Myocyte (in vitro differentiated cells): ENCODE results near the gene DST. TPM values are rescaled to one million over a fixed set of nuclear protein-coding genes. Genes with fewer than 3 reads are reported as not detected.

Experiments
- DNase-seq: peaks from one replicate; pipeline ENCODE4 v3.0.0-alpha.2; 2012; ENCODE audit warnings: low read depth
- polyA plus RNA-seq: library from polyadenylated mRNA; unstranded; fragments of >200 nt; gene quantifications from one replicate; pipeline ENCODE4 v1.2.1, GENCODE V29; 2012; ENCODE audit warnings: missing spikeins
- total RNA-seq: library from RNA; depleted of rRNA; stranded (reverse); fragments of >200 nt; gene quantifications from 2 replicates; pipeline ENCODE4 v1.2.3, GENCODE V29; 2014

Gene DST
- 398 and 500 TPM in 2 replicates for total RNA-seq
- 126 TPM for polyA plus RNA-seq

- peak; percentile 64 for DNase-seq
These were observed at the start of gene DST for GRCh38 chr6:56642366-56643261. Gene DST (minus strand): TSS chr6:56642889.

DNA sequence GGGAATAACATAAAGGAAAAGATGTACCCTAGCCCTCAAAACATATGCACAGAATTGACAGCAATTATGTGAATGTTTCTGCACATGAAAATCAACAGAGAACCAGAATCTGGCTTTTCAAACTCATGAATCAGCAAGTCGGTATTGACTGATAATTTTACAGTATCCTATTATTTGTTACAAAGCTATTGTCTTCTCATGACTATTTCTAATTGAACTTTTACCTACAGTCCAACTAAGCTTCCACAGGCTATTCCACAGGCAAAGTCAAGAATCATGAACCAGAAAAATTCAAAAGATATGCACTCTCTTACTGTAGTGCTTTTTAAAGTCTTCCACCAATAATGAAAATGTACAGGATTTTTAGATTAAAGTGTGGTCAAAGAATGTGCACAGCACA is 49.1 kb upstream of the DST start:
- no peak for DNase-seq

GRCh38 chr6:56691286-56691595 is 48.6 kb upstream of the DST start:
- no peak for DNase-seq

GRCh38 chr6:56690519-56691285 is 48.0 kb upstream of the DST start:
- DNase-seq: no peak

GRCh38 chr6:56689663-56690062 is 47.0 kb upstream of the DST start:
- no peak for DNase-seq

GRCh38 chr6:56689114-56689513 is 46.4 kb upstream of the DST start:
- DNase-seq: peak; percentile 54

GRCh38 chr6:56688521-56688920 is 45.8 kb upstream of the DST start:
- DNase-seq: no peak

- DNase-seq: no peak
These were observed 44.9 kb upstream of the DST start for GRCh38 chr6:56687551-56687950.

DNA sequence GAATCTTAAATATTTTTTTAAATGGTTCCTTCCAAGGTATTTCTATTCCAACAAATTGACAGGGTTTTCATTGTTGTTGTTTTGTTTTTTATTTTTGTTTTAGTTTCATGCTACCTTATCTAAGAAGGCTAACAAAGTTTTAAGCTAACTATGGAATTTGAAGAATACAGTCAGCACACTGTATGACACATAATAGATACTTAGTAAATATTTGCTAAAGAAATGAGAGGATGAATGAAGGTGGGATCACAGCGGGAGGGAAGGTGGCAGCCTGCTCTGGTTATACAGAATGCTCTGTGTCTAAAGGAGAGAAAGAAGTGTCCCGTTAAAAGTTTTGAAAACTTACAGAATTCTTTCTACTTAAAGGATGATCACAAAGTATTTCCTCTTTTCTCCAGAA is 43.7 kb upstream of the DST start:
- no peak for DNase-seq

DNA sequence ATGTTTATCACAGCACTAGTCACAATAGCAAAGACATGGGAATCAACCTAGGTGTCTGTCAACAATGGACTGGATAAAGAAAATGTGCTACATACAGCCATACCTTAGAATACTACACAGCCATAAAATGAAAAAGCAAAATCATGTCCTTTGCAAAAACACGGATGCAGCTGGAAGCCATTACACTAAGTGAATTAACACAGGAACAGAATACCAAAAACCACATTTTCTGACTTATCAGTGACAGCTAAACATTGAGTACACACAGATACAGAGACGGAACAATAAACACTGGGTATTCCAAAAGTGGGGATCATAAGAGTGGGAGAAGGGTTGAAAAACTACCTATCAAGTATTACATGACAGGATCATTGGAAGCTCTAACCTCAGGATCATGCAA is 43.3 kb upstream of the DST start:
- DNase-seq: no peak

GRCh38 chr6:56685102-56685733 is 42.5 kb upstream of the DST start:
- DNase-seq: no peak

- DNase-seq: no peak
These were observed 41.8 kb upstream of the DST start for GRCh38 chr6:56684342-56685101.

DNA sequence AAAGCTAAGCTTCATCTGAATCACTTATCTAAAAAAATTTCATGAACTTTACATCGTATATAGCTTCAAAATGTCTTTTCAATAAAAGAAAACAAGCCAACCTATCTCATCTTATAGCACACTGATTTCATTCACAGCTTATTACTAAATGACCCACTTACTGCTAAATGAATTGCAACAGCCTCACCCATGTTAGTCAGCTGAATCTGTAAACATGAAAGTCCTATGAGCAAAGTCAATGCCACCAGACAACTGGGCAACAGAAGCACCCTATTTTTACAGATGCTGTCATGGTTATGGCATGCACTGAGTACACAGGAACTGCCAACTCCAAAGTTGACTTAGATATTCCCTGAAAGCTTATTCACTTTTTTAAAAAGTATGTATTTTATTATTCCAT is 41.2 kb upstream of the DST start:
- DNase-seq: peak; percentile 94

- DNase-seq: no peak
These were observed 39.9 kb upstream of the DST start for GRCh38 chr6:56682635-56683034.

DNA sequence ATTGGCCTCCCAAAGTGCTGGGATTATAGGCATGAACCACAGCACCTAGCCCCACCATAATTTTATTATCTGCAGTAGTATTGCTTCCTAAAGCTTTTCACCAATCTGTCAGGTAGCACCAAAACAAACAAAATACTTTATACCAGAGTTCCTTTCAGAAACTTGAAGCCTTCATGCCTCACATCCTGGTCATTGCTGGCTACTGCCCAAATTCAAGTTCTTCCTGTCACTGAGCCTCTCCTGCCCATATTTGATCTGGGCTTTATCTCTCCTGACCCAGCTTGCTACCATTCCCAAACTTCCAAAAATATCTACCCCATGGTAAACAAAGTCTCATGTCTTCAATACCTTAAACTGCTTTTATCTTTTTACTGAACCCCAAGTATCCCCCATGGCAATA is 34.9 kb upstream of the DST start:
- DNase-seq: peak; percentile 53

GRCh38 chr6:56671651-56672461 is 29.2 kb upstream of the DST start:
- peak; percentile 73 for DNase-seq

DNA sequence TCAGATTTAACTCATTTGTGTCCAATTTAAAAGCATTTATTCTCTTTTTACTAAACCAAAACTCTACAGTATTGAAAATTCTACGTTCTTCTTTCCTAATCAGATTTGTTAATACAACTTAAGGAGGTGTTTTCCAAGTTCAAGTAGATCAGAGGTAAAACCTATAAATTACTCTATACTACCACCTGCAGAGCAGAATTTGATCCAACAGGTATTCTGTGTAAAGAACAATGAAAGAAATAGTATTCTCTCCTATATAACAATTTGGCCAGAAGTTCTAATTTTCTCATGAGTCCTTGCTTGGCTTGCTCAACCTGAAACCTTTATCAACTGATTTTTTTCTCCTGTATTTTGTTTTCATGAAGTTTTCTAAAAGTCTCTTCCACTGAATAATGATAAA is 28.5 kb upstream of the DST start:
- no peak for DNase-seq

- DNase-seq: no peak
These were observed 26.4 kb upstream of the DST start for GRCh38 chr6:56669041-56669440.

DNA sequence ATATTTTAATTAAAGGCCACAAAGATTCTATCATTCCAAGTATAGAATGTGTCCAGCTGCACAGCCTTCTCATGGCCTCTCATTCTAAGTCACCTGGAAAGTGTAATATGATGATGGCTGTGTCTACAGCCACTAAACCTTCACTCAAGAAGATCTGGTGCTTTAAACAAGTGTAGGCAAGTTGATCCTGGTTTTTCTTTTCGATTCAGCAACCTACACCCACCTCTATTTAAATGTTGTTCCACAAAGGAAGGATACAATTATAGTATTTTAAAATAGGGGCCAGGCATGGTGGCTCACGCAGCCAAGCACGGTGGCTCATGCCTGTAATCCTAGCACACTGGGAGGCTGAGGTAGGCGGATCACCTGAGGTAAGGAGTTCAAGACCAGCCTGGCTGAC is 25.5 kb upstream of the DST start:
- no peak for DNase-seq

DNA sequence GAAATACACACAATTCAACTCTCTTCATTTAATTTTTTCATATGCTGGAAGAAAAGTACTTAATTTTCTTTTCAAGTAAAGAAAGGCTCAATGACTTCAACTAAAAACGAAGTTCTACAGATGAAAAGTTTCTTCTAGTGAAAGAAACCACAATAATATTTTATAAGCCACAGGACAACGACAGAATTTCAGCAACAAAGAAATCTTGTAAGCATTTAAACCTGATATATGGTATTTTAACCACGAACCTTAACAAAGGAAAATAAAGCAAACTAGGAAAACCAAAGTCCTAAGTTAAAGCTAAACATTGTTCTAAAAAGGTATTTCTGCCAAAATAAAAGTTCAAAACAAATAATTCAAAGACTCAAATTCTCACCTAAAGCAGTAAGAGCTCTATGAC is 24.6 kb upstream of the DST start:
- no peak for DNase-seq

DNA sequence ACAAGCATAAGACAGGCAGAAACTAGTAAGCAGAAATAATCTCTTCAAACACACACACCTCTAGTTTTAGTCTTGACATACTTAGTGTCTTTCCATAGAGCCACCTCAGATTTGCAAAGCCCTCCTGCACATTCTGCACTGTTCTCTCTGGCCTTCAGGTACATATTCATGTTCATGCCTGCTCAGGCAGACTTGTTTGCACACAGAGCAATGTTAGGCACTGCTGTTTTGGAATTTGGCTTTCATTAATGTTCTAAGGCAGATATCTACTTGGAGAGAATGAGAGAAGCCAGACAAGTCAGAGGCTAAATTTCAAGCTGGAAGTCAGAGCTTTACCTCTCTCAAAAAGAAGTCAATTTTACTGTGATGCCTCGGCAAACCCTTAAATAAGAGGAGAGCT is 21.3 kb upstream of the DST start:
- no peak for DNase-seq
